Measurements from ENCODE around the gene F3. TPM values are rescaled to one million over a fixed set of nuclear protein-coding genes. Genes with fewer than 3 reads are reported as not detected.
"Not testable (repeated sequence)": the region's sequence is repeated elsewhere in the genome, so short reads cannot be mapped to it uniquely, and the experiment has no call there.

The F3 gene
- total RNA-seq, 1 experiment from 2014 or later = 8.0 TPM

- POLR2A ChIA-PET (ENCODE audit: unreplicated experiment) = no interaction called here
- H3K9me2 ChIP-seq (replicated peaks; ENCODE audit: low read length) = no peaks in the 10 kb centered on the region
- H3K36me3 ChIP-seq (ENCODE audit: low read depth, low read length) = no peaks in the 10 kb centered on the region
- no peaks in the 10 kb centered on the region for H3K9me3 ChIP-seq (ENCODE audit: low read length)
- no TSS peak for BruUV-seq (replicated peaks)
- no peak for TF ChIP-seq CTCF (conservative IDR thresholded peaks at IDR 0.05; ENCODE audit: low read depth, low read length)
- TF ChIP-seq EZH2 (IDR thresholded peaks at IDR 0.05; ENCODE audit: low read length, unreplicated experiment) = no peak
- no peak for TF ChIP-seq EZH2phosphoT487 (IDR thresholded peaks at IDR 0.05; ENCODE audit: borderline replicate concordance, low read length)
- intact Hi-C loops (cut with micrococcal nuclease) = no loop called here
- H3K79me2 ChIP-seq (ENCODE audit: low read length) = no peaks in the 10 kb centered on the region
- H3K4me3 ChIP-seq (ENCODE audit: low read length) = no peak overlapping the region
- no peaks in the 10 kb centered on the region for H4K20me1 ChIP-seq (ENCODE audit: low read length)
- peak overlapping the region; percentile 77 for H2AFZ ChIP-seq (ENCODE audit: low read length)
- peak; percentile 96 for DNase-seq
- peak overlapping the region; percentile 29; the same call in 1 of the 2 replicates for H3K9ac ChIP-seq (ENCODE audit: low read length)
- H3K27ac ChIP-seq (ENCODE audit: low read length) = peak overlapping the region; percentile 48
- CTCF ChIA-PET = no interaction called here
- H3F3A ChIP-seq (ENCODE audit: low read length, unreplicated experiment) = no peaks in the 10 kb centered on the region
- no peaks in the 10 kb centered on the region for H3K27me3 ChIP-seq (ENCODE audit: low read length)
- H3K4me1 ChIP-seq (ENCODE audit: insufficient read depth, low read length) = peaks cover 17% of the 10 kb centered on the region
- peak overlapping the region; percentile 41 for H3K4me2 ChIP-seq (ENCODE audit: low read length)
- peak; percentile 99 for ATAC-seq
Observed at GRCh38 chr1:94579876-94580294, 38.3 kb upstream of the F3 start.

GRCh38 chr1:94578856-94579255, 37.3 kb upstream of the F3 start:
- H2AFZ ChIP-seq (ENCODE audit: low read length) = no peak overlapping the region
- H3K9me2 ChIP-seq (replicated peaks; ENCODE audit: low read length) = no peaks in the 10 kb centered on the region
- peaks cover 17% of the 10 kb centered on the region for H3K4me1 ChIP-seq (ENCODE audit: insufficient read depth, low read length)
- H3K27me3 ChIP-seq (ENCODE audit: low read length) = no peaks in the 10 kb centered on the region
- intact Hi-C loops (cut with micrococcal nuclease) = no loop called here
- CTCF ChIA-PET = no interaction called here
- H4K20me1 ChIP-seq (ENCODE audit: low read length) = no peaks in the 10 kb centered on the region
- no peaks in the 10 kb centered on the region for H3K36me3 ChIP-seq (ENCODE audit: low read depth, low read length)
- TF ChIP-seq CTCF (conservative IDR thresholded peaks at IDR 0.05; ENCODE audit: low read depth, low read length) (no peak), EZH2 (IDR thresholded peaks at IDR 0.05; ENCODE audit: low read length, unreplicated experiment) (no peak), EZH2phosphoT487 (IDR thresholded peaks at IDR 0.05; ENCODE audit: borderline replicate concordance, low read length) (no peak)
- H3K9me3 ChIP-seq (ENCODE audit: low read length) = no peaks in the 10 kb centered on the region
- ATAC-seq (no peak), DNase-seq (no peak)
- BruUV-seq (replicated peaks) = no TSS peak
- H3K27ac ChIP-seq (ENCODE audit: low read length) = no peak overlapping the region
- H3K4me3 ChIP-seq (ENCODE audit: low read length) = no peak overlapping the region
- POLR2A ChIA-PET (ENCODE audit: unreplicated experiment) = no interaction called here
- H3F3A ChIP-seq (ENCODE audit: low read length, unreplicated experiment) = no peaks in the 10 kb centered on the region
- H3K9ac ChIP-seq (ENCODE audit: low read length) = no peak overlapping the region
- no peak overlapping the region for H3K4me2 ChIP-seq (ENCODE audit: low read length)
- H3K79me2 ChIP-seq (ENCODE audit: low read length) = no peaks in the 10 kb centered on the region

GRCh38 chr1:94573917-94574316, 32.4 kb upstream of the F3 start:
- CTCF ChIA-PET; H3K79me2 ChIP-seq (ENCODE audit: low read length); H3F3A ChIP-seq (ENCODE audit: low read length, unreplicated experiment); H3K9me2 ChIP-seq (replicated peaks; ENCODE audit: low read length); H3K27ac ChIP-seq (ENCODE audit: low read length); ATAC-seq; DNase-seq; intact Hi-C loops (cut with micrococcal nuclease); POLR2A ChIA-PET (ENCODE audit: unreplicated experiment); H3K27me3 ChIP-seq (ENCODE audit: low read length); H3K9ac ChIP-seq (ENCODE audit: low read length); H3K4me3 ChIP-seq (ENCODE audit: low read length); H2AFZ ChIP-seq (ENCODE audit: low read length); H3K4me2 ChIP-seq (ENCODE audit: low read length); H3K36me3 ChIP-seq (ENCODE audit: low read depth, low read length); H3K9me3 ChIP-seq (ENCODE audit: low read length); H4K20me1 ChIP-seq (ENCODE audit: low read length); H3K4me1 ChIP-seq (ENCODE audit: insufficient read depth, low read length); BruUV-seq (replicated peaks): not testable (repeated sequence)

Measured in PC-3 (cell line).